Liver (tissue), 9 donors: ENCODE measurements around the gene RCBTB1. TPM values are rescaled to one million over a fixed set of nuclear protein-coding genes. Genes with fewer than 3 reads are reported as not detected.

Source experiments
- DNase-seq: peaks from one replicate; pipeline ENCODE4 v3.0.0-alpha.2; 2017; ENCODE audit warnings: low spot score
- H3K27ac ChIP-seq, 2 donors: one replicate each; pipeline ENCODE4 v1.7.0; 2013; ENCODE audit warnings: inconsistent platforms in 2 of 2, low read length in 2 of 2, control low read depth in 1 of 2, low read depth in 1 of 2, mild to moderate bottlenecking in 1 of 2
- H3K27me3 ChIP-seq, 4 donors: one replicate each; pipeline versions ENCODE4 v1.6.1 to v1.7.0; 2013; ENCODE audit warnings: low read length in 3 of 4, inconsistent platforms in 1 of 4, mild to moderate bottlenecking in 1 of 4, moderate library complexity in 1 of 4; ENCODE audit not compliant: control insufficient read depth in 4 of 4, insufficient read depth in 4 of 4
- H3K36me3 ChIP-seq, 4 donors: one replicate each; pipeline versions ENCODE4 v1.6.1 to v1.7.0; 2013; ENCODE audit warnings: low read length in 3 of 4, mild to moderate bottlenecking in 3 of 4, low read depth in 1 of 4, moderate library complexity in 1 of 4; ENCODE audit not compliant: control insufficient read depth in 4 of 4, insufficient read depth in 3 of 4
- H3K4me1 ChIP-seq, 4 donors: one replicate each; pipeline versions ENCODE4 v1.6.1 to v1.7.0; 2013; ENCODE audit warnings: low read length in 3 of 4, mild to moderate bottlenecking in 3 of 4, moderate library complexity in 1 of 4; ENCODE audit not compliant: control insufficient read depth in 4 of 4, insufficient read depth in 4 of 4
- H3K4me3 ChIP-seq, 3 donors: one replicate each; pipeline versions ENCODE4 v1.6.1 to v1.7.0; 2013; ENCODE audit warnings: low read length in 3 of 3, control low read depth in 1 of 3, low read depth in 1 of 3, mild to moderate bottlenecking in 1 of 3
- H3K9ac ChIP-seq, 2 donors: one replicate each; pipeline ENCODE4 v1.7.0; 2013; ENCODE audit warnings: low read length in 2 of 2, mild to moderate bottlenecking in 2 of 2, moderate library complexity in 2 of 2, control low read depth in 1 of 2, low read depth in 1 of 2
- H3K9me3 ChIP-seq, 4 donors: one replicate each; pipeline versions ENCODE4 v1.6.1 to v1.7.0; 2013; ENCODE audit warnings: low read length in 3 of 4; ENCODE audit not compliant: control insufficient read depth in 4 of 4
- ATF3 ChIP-seq: IDR thresholded peaks from 2 replicates; pipeline ENCODE4 v1.6.1; 2016; ENCODE audit warnings: antibody characterized with exemption
- EGR1 ChIP-seq, 2 donors: IDR thresholded peaks; 2 replicates each; pipeline ENCODE4 v1.6.1; 2016 to 2018; ENCODE audit warnings: antibody characterized with exemption in 2 of 2, low read depth in 2 of 2
- FOXA1 ChIP-seq: IDR thresholded peaks from 2 replicates; pipeline ENCODE4 v1.6.1; 2016; ENCODE audit warnings: antibody characterized with exemption
- FOXA2 ChIP-seq: IDR thresholded peaks from 2 replicates; pipeline ENCODE4 v1.6.1; 2016; ENCODE audit warnings: antibody characterized with exemption
- GABPA ChIP-seq, 2 donors: IDR thresholded peaks in 1 of 2; conservative IDR thresholded peaks in 1 of 2; 2 replicates each; pipeline ENCODE4 v1.6.1; 2016; ENCODE audit warnings: antibody characterized with exemption in 2 of 2, mild to moderate bottlenecking in 1 of 2, moderate library complexity in 1 of 2
- HNF4A ChIP-seq, 2 donors: conservative IDR thresholded peaks; 2 replicates each; pipeline ENCODE4 v1.6.1; 2016; ENCODE audit warnings: antibody characterized with exemption in 2 of 2, mild to moderate bottlenecking in 2 of 2
- HNF4G ChIP-seq: IDR thresholded peaks from 2 replicates; pipeline ENCODE4 v1.6.1; 2016; ENCODE audit warnings: antibody characterized with exemption
- JUND ChIP-seq, 2 donors: IDR thresholded peaks; 2 replicates each; pipeline ENCODE4 v1.6.1; 2016; ENCODE audit warnings: antibody characterized with exemption in 2 of 2
- NR2F2 ChIP-seq: IDR thresholded peaks from 2 replicates; pipeline ENCODE4 v1.6.1; 2016; ENCODE audit warnings: antibody characterized with exemption
- RAD21 ChIP-seq, 2 donors: IDR thresholded peaks; 2 replicates each; pipeline ENCODE4 v1.6.1; 2016; ENCODE audit warnings: antibody characterized with exemption in 2 of 2, mild to moderate bottlenecking in 2 of 2
- RXRA ChIP-seq, 2 donors: IDR thresholded peaks; 2 replicates each; pipeline ENCODE4 v1.6.1; 2017 to 2018; ENCODE audit warnings: antibody characterized with exemption in 2 of 2, mild to moderate bottlenecking in 1 of 2
- SP1 ChIP-seq: IDR thresholded peaks from 2 replicates; pipeline ENCODE4 v1.6.1; 2018; ENCODE audit warnings: antibody characterized with exemption, mild to moderate bottlenecking
- TAF1 ChIP-seq: conservative IDR thresholded peaks from 2 replicates; pipeline ENCODE4 v1.6.1; 2016; ENCODE audit warnings: antibody characterized with exemption, mild to moderate bottlenecking
- YY1 ChIP-seq: IDR thresholded peaks from 2 replicates; pipeline ENCODE4 v1.6.1; 2016; ENCODE audit warnings: antibody characterized with exemption, mild to moderate bottlenecking
- WGBS: extraction: QIAGEN DNeasy Blood & Tissue Kit; methylation state at CpG from one replicate; pipeline ENCODE4 v1.1.7; 2013; 5-methylcytosine and 5-hydroxymethylcytosine counted together
- polyA plus RNA-seq, 2 donors: library from polyadenylated mRNA; stranded (reverse) in 1 of 2; unstranded in 1 of 2; fragments of 200-250 nt in 1 of 2; fragments of >200 nt in 1 of 2; fragmentation: Nextera tagmentation in 1 of 2; extraction: Ambion mirVana in 1 of 2; gene quantifications; one replicate each; pipeline versions ENCODE4 v1.2.1 to v1.2.3, GENCODE V29; 2013 to 2015
- total RNA-seq, 2 donors: library from RNA; depleted of rRNA; stranded (reverse); fragments of >200 nt; gene quantifications; one replicate each; pipeline ENCODE4 v1.2.3, GENCODE V29; 2014
- TF ChIP-seq, protein P1 (sequence below): fragments of 150-350 bp; IDR thresholded peaks from 2 replicates; pipeline ENCODE4 v1.5.1; 2017; ENCODE audit warnings: improper control_type of control experiment, low read depth, low read length; ENCODE audit not compliant: missing input control
- TF ChIP-seq, protein P2 (sequence below): IDR thresholded peaks from 2 replicates; pipeline ENCODE4 v1.6.1; 2016; ENCODE audit warnings: antibody characterized with exemption
- TF ChIP-seq, protein P3 (sequence below): IDR thresholded peaks from 2 replicates; pipeline ENCODE4 v1.6.1; 2016; ENCODE audit warnings: antibody characterized with exemption, mild to moderate bottlenecking
- TF ChIP-seq, protein P4 (sequence below): IDR thresholded peaks from 2 replicates; pipeline ENCODE4 v1.6.1; 2016; ENCODE audit warnings: antibody characterized with exemption
- donor health status: healthy.
- donor health status: healthy.
- donor health status: healthy.
- donor health status: healthy.
- donor health status: healthy.

RCBTB1 gene
- total and polyA plus RNA-seq, 4 donors: 3.9 to 9.0 (median 6.5) TPM

DNA sequence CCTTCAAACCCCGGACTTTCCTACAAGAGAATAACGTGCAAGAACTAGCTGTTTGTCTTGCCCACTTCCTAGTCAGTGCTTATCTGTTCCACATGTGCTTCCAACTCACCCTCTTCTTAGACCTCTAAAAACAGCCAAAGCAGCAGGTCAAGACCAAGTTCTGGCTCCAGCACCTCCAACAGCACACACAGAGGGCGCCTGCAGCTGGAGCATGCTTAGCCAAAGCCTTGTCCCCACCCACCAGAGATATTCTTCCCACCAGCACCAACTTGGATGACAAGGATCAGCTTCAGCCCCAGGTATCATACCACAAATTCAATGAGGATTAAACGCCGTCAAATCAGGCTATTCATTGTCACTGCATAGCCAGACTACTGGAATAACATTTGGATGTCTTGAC, 17.9 kb downstream of the RCBTB1 start:
- Histone ChIP-seq H3K9me3 (no peaks in the 10 kb centered on the region), H3K9ac (no peak overlapping the region), H3K27ac (no peak overlapping the region), H3K27me3 (no peaks in the 10 kb centered on the region), H3K36me3 (peaks cover 0 to 4% (median 3%) of the 10 kb centered on the region in 4 donors), H3K4me3 (no peak overlapping the region), H3K4me1 (no peaks in the 10 kb centered on the region)
- WGBS: 93% methylated on average over 5 of the region's 5 CpGs
- DNase-seq: no peak
- TF ChIP-seq, protein P1, sequence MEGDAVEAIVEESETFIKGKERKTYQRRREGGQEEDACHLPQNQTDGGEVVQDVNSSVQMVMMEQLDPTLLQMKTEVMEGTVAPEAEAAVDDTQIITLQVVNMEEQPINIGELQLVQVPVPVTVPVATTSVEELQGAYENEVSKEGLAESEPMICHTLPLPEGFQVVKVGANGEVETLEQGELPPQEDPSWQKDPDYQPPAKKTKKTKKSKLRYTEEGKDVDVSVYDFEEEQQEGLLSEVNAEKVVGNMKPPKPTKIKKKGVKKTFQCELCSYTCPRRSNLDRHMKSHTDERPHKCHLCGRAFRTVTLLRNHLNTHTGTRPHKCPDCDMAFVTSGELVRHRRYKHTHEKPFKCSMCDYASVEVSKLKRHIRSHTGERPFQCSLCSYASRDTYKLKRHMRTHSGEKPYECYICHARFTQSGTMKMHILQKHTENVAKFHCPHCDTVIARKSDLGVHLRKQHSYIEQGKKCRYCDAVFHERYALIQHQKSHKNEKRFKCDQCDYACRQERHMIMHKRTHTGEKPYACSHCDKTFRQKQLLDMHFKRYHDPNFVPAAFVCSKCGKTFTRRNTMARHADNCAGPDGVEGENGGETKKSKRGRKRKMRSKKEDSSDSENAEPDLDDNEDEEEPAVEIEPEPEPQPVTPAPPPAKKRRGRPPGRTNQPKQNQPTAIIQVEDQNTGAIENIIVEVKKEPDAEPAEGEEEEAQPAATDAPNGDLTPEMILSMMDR: no peak
- TF ChIP-seq, protein P2, sequence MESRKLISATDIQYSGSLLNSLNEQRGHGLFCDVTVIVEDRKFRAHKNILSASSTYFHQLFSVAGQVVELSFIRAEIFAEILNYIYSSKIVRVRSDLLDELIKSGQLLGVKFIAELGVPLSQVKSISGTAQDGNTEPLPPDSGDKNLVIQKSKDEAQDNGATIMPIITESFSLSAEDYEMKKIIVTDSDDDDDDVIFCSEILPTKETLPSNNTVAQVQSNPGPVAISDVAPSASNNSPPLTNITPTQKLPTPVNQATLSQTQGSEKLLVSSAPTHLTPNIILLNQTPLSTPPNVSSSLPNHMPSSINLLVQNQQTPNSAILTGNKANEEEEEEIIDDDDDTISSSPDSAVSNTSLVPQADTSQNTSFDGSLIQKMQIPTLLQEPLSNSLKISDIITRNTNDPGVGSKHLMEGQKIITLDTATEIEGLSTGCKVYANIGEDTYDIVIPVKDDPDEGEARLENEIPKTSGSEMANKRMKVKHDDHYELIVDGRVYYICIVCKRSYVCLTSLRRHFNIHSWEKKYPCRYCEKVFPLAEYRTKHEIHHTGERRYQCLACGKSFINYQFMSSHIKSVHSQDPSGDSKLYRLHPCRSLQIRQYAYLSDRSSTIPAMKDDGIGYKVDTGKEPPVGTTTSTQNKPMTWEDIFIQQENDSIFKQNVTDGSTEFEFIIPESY: no peak
- TF ChIP-seq GABPA (IDR thresholded peaks at IDR 0.05 in 1 of 2, conservative IDR thresholded peaks at IDR 0.05 in 1 of 2): no peak
- TF ChIP-seq, protein P3, sequence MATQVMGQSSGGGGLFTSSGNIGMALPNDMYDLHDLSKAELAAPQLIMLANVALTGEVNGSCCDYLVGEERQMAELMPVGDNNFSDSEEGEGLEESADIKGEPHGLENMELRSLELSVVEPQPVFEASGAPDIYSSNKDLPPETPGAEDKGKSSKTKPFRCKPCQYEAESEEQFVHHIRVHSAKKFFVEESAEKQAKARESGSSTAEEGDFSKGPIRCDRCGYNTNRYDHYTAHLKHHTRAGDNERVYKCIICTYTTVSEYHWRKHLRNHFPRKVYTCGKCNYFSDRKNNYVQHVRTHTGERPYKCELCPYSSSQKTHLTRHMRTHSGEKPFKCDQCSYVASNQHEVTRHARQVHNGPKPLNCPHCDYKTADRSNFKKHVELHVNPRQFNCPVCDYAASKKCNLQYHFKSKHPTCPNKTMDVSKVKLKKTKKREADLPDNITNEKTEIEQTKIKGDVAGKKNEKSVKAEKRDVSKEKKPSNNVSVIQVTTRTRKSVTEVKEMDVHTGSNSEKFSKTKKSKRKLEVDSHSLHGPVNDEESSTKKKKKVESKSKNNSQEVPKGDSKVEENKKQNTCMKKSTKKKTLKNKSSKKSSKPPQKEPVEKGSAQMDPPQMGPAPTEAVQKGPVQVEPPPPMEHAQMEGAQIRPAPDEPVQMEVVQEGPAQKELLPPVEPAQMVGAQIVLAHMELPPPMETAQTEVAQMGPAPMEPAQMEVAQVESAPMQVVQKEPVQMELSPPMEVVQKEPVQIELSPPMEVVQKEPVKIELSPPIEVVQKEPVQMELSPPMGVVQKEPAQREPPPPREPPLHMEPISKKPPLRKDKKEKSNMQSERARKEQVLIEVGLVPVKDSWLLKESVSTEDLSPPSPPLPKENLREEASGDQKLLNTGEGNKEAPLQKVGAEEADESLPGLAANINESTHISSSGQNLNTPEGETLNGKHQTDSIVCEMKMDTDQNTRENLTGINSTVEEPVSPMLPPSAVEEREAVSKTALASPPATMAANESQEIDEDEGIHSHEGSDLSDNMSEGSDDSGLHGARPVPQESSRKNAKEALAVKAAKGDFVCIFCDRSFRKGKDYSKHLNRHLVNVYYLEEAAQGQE: no peak
- TF ChIP-seq, protein P4, sequence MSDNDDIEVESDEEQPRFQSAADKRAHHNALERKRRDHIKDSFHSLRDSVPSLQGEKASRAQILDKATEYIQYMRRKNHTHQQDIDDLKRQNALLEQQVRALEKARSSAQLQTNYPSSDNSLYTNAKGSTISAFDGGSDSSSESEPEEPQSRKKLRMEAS: no peak
- no peak for TF ChIP-seq YY1
- TF ChIP-seq JUND (IDR thresholded peaks at IDR 0.05): no peak

DNA sequence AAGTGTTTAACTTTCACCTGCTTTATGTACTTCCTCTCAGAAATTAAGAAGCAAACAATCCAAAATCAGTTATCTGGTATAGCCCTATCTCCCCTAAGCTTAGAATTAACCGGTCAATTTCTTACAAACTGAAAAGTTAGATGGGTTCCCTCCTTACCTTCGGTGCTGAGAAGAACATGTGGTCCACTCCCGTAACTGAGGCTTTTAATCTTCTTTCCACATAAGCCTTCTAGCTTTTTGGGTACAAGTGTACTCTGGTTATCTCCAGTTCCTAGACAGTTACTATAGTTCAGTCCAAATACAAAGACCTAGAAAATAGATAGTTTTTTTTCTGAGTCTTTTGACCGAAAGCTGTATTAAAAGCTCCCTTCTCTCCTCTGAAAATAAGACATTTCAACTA, 18.9 kb downstream of the RCBTB1 start:
- H3K9me3 ChIP-seq: no peaks in the 10 kb centered on the region
- H3K36me3 ChIP-seq: peaks cover 0 to 4% (median 3%) of the 10 kb centered on the region in 4 donors

More for the DNA sequence above, 18.9 kb downstream of the RCBTB1 start:
- Histone ChIP-seq H3K27ac (no peak overlapping the region), H3K27me3 (no peaks in the 10 kb centered on the region), H3K4me1 (no peaks in the 10 kb centered on the region), H3K4me3 (no peak overlapping the region), H3K9ac (no peak overlapping the region)
- TF ChIP-seq NR2F2 (no peak), FOXA1 (no peak), RXRA (IDR thresholded peaks at IDR 0.05) (no peak), JUND (IDR thresholded peaks at IDR 0.05) (no peak), EGR1 (IDR thresholded peaks at IDR 0.05; ENCODE audit: low read depth in 2 of 2) (no peak), HNF4A (conservative IDR thresholded peaks at IDR 0.05) (no peak), FOXA2 (no peak), ATF3 (no peak), TAF1 (no peak), SP1 (no peak), HNF4G (no peak), RAD21 (IDR thresholded peaks at IDR 0.05) (no peak), YY1 (no peak)
- TF ChIP-seq, protein P1: no peak
- TF ChIP-seq, protein P4: no peak
- TF ChIP-seq, protein P2: no peak
- no peak for DNase-seq
- over 99% methylated on average over 4 of the region's 4 CpGs for WGBS
